HS-27A (cell line): ENCODE results near the gene PTPRT.

Experiments
- DNase-seq: peaks from one replicate; pipeline ENCODE4 v3.0.0-alpha.2; 2012; ENCODE audit warnings: low read depth, missing footprints

PTPRT gene

GRCh38 chr20:43022568-43022967, 167.1 kb downstream of the PTPRT start:
- DNase-seq = no peak

- DNase-seq = no peak
Observed at GRCh38 chr20:43022081-43022480, 167.6 kb downstream of the PTPRT start.

- no peak for DNase-seq
Observed at GRCh38 chr20:43017241-43018030, 172.3 kb downstream of the PTPRT start.

GRCh38 chr20:43016257-43016656, 173.4 kb downstream of the PTPRT start:
- no peak for DNase-seq

- no peak for DNase-seq
Observed at GRCh38 chr20:43015566-43015965, 174.1 kb downstream of the PTPRT start.

GRCh38 chr20:43014206-43014605, 175.5 kb downstream of the PTPRT start:
- no peak for DNase-seq

- no peak for DNase-seq
Observed at GRCh38 chr20:43011491-43011890, 178.2 kb downstream of the PTPRT start.

GRCh38 chr20:43009532-43009931, 180.2 kb downstream of the PTPRT start:
- DNase-seq = no peak

GRCh38 chr20:43007525-43007924, 182.2 kb downstream of the PTPRT start:
- DNase-seq = no peak

GRCh38 chr20:43006651-43007375, 182.9 kb downstream of the PTPRT start:
- DNase-seq = no peak

- no peak for DNase-seq
Observed at GRCh38 chr20:43003318-43003944, 186.3 kb downstream of the PTPRT start.

- DNase-seq = no peak
Observed at GRCh38 chr20:42996141-42996540, 193.6 kb downstream of the PTPRT start.

GRCh38 chr20:42988319-42988718, 201.4 kb downstream of the PTPRT start:
- no peak for DNase-seq

- DNase-seq = no peak
Observed at GRCh38 chr20:42987376-42988114, 202.2 kb downstream of the PTPRT start.

GRCh38 chr20:42986143-42986773, 203.4 kb downstream of the PTPRT start:
- no peak for DNase-seq

- no peak for DNase-seq
Observed at GRCh38 chr20:42985628-42986027, 204.1 kb downstream of the PTPRT start.

GRCh38 chr20:42982218-42982617, 207.5 kb downstream of the PTPRT start:
- DNase-seq = no peak

GRCh38 chr20:42981253-42981652, 208.5 kb downstream of the PTPRT start:
- DNase-seq = no peak

- DNase-seq = no peak
Observed at GRCh38 chr20:42979720-42980119, 210.0 kb downstream of the PTPRT start.

- DNase-seq = no peak
Observed at GRCh38 chr20:42978184-42978974, 211.3 kb downstream of the PTPRT start.

GRCh38 chr20:42975974-42976373, 213.7 kb downstream of the PTPRT start:
- DNase-seq = no peak
